Adrenal gland (tissue), 12 donors: ENCODE measurements around the gene PRKG1. TPM values are rescaled to one million over a fixed set of nuclear protein-coding genes. Genes with fewer than 3 reads are reported as not detected.
A peak's percentile ranks its signal among the peaks of the same experiment; 100 is the strongest.
"Not testable (repeated sequence)": the region's sequence is repeated elsewhere in the genome, so short reads cannot be mapped to it uniquely, and the experiment has no call there.

Experiments used
- DNase-seq, 7 donors: peaks; one replicate each; pipeline ENCODE4 v3.0.0-alpha.2; 2019 to 2020
- H3K27ac ChIP-seq, 5 donors: fragments of 200-600 bp; sonication (generic) in 4 of 5; 1 replicate in 3 of 5; 2 replicates in 2 of 5; pipeline versions ENCODE4 v1.5.1 to v1.8.0; 2016 to 2020; ENCODE audit warnings: mild to moderate bottlenecking in 1 of 5
- H3K27me3 ChIP-seq: fragments of 200-600 bp; 2 replicates; pipeline ENCODE4 v1.8.0; 2021
- H3K36me3 ChIP-seq, 2 donors: fragments of 200-600 bp; replicated peaks in 1 of 2; 1 replicate in 1 of 2; 2 replicates in 1 of 2; pipeline versions ENCODE4 v1.5.1 to v1.8.0; 2018 to 2022
- H3K4me1 ChIP-seq, 2 donors: fragments of 200-600 bp; replicated peaks in 1 of 2; 1 replicate in 1 of 2; 2 replicates in 1 of 2; pipeline versions ENCODE4 v1.5.1 to v1.8.0; 2018 to 2021
- H3K4me3 ChIP-seq, 4 donors: fragments of 200-600 bp; sonication (generic) in 3 of 4; one replicate each; pipeline ENCODE4 v1.5.1; 2016 to 2018
- H3K9me3 ChIP-seq, 3 donors: fragments of 200-600 bp; sonication (generic) in 1 of 3; replicated peaks in 1 of 3; 1 replicate in 2 of 3; 2 replicates in 1 of 3; pipeline versions ENCODE4 v1.5.1 to v1.8.0; 2016 to 2021
- POLR2A ChIP-seq, 2 donors: fragments of 450-650 bp; IDR thresholded peaks; one replicate each; pipeline ENCODE4 v1.6.1; 2017; ENCODE audit warnings: antibody characterized with exemption in 2 of 2, mild to moderate bottlenecking in 2 of 2, moderate library complexity in 1 of 2
- WGBS, 4 donors: extraction: QIAGEN DNeasy Blood & Tissue Kit in 2 of 4; methylation state at CpG; one replicate each; pipeline versions ENCODE4 v1.1.5 to v1.1.7; 2013 to 2017; 5-methylcytosine and 5-hydroxymethylcytosine counted together
- intact Hi-C, 2 donors: fragments of 100-400 bp; cut with DNase I; formaldehyde crosslinking; loops; one replicate each; pipeline versions ENCODE4 v1.14.1 to v1.15.0; 2022 to 2023
- polyA plus RNA-seq, 3 donors: library from polyadenylated mRNA; stranded (reverse); fragments of 200-250 nt in 2 of 3; fragments of 350-450 nt in 1 of 3; fragmentation: Illumina TruSeq in 1 of 3; extraction: RNeasy Lipid Tissue Mini Kit (QIAGEN cat#74804) in 1 of 3; gene quantifications; one replicate each; pipeline ENCODE4 v1.2.3, GENCODE V29; 2013 to 2014
- total RNA-seq, 9 donors: library from RNA; depleted of rRNA in 4 of 9; stranded (reverse); fragments of >200 nt in 4 of 9; fragments of 120-200 nt in 1 of 9; fragmentation: NEBNext Ultra II Directional in 1 of 9; extraction: Animal tissue kit (Norgen Biotek cat#: 25700) in 1 of 9; gene quantifications; one replicate each; pipeline versions ENCODE4 v1.1.0 to v1.2.4, GENCODE V29; 2013 to 2023
- TF ChIP-seq, protein P1 (sequence below), 6 experiments: fragments of 450-650 bp in 4 of 6; fragments of 200-600 bp in 2 of 6; sonication (generic) in 1 of 6; IDR thresholded peaks; 1 replicate in 5 of 6; 2 replicates in 1 of 6; pipeline versions ENCODE4 v1.5.1 to v1.8.0; 2016 to 2021; ENCODE audit warnings: antibody characterized with exemption in 6 of 6, mild to moderate bottlenecking in 2 of 6, moderate library complexity in 1 of 6
- donor health status: healthy with polysubstance abuse.
- donor health status: Bipolar disorder and iron deficiency.
- donor health status: DM: yes; HTN: yes; CAD: no.
- donor health status: DM: no; HTN: no; CAD: no.
- donor health status: DM: no; HTN: no; CAD: no.
- donor health status: DM: yes; HTN: yes; CAD: no.

The PRKG1 gene
- total and polyA plus RNA-seq, 12 donors: 6.9 to 104 (median 29.7) TPM

- Histone ChIP-seq H3K4me1 (peaks cover 4 to 5% of the 10 kb centered on the region in 2 donors), H3K27ac (no peak overlapping the region), H3K4me3 (no peak overlapping the region), H3K9me3 (no peaks in the 10 kb centered on the region), H3K36me3 (no peaks in the 10 kb centered on the region), H3K27me3 (no peaks in the 10 kb centered on the region)
- DNase-seq: no peak
- TF ChIP-seq POLR2A (IDR thresholded peaks at IDR 0.05): no peak
- TF ChIP-seq, protein P1, sequence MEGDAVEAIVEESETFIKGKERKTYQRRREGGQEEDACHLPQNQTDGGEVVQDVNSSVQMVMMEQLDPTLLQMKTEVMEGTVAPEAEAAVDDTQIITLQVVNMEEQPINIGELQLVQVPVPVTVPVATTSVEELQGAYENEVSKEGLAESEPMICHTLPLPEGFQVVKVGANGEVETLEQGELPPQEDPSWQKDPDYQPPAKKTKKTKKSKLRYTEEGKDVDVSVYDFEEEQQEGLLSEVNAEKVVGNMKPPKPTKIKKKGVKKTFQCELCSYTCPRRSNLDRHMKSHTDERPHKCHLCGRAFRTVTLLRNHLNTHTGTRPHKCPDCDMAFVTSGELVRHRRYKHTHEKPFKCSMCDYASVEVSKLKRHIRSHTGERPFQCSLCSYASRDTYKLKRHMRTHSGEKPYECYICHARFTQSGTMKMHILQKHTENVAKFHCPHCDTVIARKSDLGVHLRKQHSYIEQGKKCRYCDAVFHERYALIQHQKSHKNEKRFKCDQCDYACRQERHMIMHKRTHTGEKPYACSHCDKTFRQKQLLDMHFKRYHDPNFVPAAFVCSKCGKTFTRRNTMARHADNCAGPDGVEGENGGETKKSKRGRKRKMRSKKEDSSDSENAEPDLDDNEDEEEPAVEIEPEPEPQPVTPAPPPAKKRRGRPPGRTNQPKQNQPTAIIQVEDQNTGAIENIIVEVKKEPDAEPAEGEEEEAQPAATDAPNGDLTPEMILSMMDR (IDR thresholded peaks at IDR 0.05): no peak
- WGBS, 4 donors: 75 to 81% (median 77%) methylated on average over 2 of the region's 2 CpGs
- intact Hi-C loops: no loop called here
These were observed 1154.3 kb downstream of the PRKG1 start for GRCh38 chr10:52228556-52228955.

GRCh38 chr10:52229291-52229931 is 1155.1 kb downstream of the PRKG1 start:
- DNase-seq: no peak

GRCh38 chr10:52232561-52233350 is 1158.5 kb downstream of the PRKG1 start:
- TF ChIP-seq POLR2A (IDR thresholded peaks at IDR 0.05): no peak
- TF ChIP-seq, protein P1 (IDR thresholded peaks at IDR 0.05): no peak
- H3K4me3 ChIP-seq: peak overlapping the region in 1 of 4 donors; percentile 32

More at GRCh38 chr10:52229291-52229931, 1155.1 kb downstream of the PRKG1 start:
- intact Hi-C loops: no loop called here
- peaks cover 4 to 5% of the 10 kb centered on the region in 2 donors for H3K4me1 ChIP-seq
- H3K9me3 ChIP-seq: no peaks in the 10 kb centered on the region
- H3K36me3 ChIP-seq: no peaks in the 10 kb centered on the region
- no peaks in the 10 kb centered on the region for H3K27me3 ChIP-seq
- H3K4me3 ChIP-seq: no peak overlapping the region
- TF ChIP-seq, protein P1 (IDR thresholded peaks at IDR 0.05): no peak
- no peak for TF ChIP-seq POLR2A (IDR thresholded peaks at IDR 0.05)
- no peak overlapping the region for H3K27ac ChIP-seq
- WGBS, 4 donors: 90 to 96% (median 94%) methylated on average over 2 of the region's 2 CpGs

GRCh38 chr10:52233351-52233991 is 1159.2 kb downstream of the PRKG1 start:
- intact Hi-C loops, DNase-seq, H3K4me1 ChIP-seq, H3K36me3 ChIP-seq, H3K27me3 ChIP-seq, H3K9me3 ChIP-seq, H3K27ac ChIP-seq: not testable (repeated sequence)
- 1 to 34% (median 7%) methylated on average over 6 to 7 of the region's 34 CpGs for WGBS, 4 donors
- H3K4me3 ChIP-seq: peak overlapping the region in 1 of 4 donors; percentile 32

More at GRCh38 chr10:52232561-52233350, 1158.5 kb downstream of the PRKG1 start:
- Histone ChIP-seq H3K27me3 (no peaks in the 10 kb centered on the region), H3K4me1 (peaks cover 4 to 5% of the 10 kb centered on the region in 2 donors), H3K9me3 (no peaks in the 10 kb centered on the region), H3K36me3 (no peaks in the 10 kb centered on the region), H3K27ac (no peak overlapping the region)
- DNase-seq: no peak
- 43 to 53% (median 47%) methylated on average over 4 of the region's 4 CpGs for WGBS, 4 donors
- intact Hi-C loops: no loop called here
